HL-60/S4 treated with phorbol 12-myristate 13-acetate at 8.2 ng/mL for 4 days and 3 days (cell line): ENCODE results near the gene TMEM269.
"Not testable (repeated sequence)": the region's sequence is repeated elsewhere in the genome, so short reads cannot be mapped to it uniquely, and the experiment has no call there.

Experiments used
- in situ Hi-C: fragments of 300-500 bp; cut with MboI; formaldehyde crosslinking; loops from 2 replicates; pipeline ENCODE4 v1.15.0; 2022; ENCODE audit warnings: low sequenced_read_pairs

Gene TMEM269

GRCh38 chr1:42773420-42773819 is 11.4 kb upstream of the TMEM269 start:
- in situ Hi-C loops: no loop called here

GRCh38 chr1:42774928-42775526 is 9.8 kb upstream of the TMEM269 start:
- in situ Hi-C loops: loop anchor here (25.0 kb wide), 1 partner anchor 287 kb away; no protein-coding TSS in a partner anchor

GRCh38 chr1:42776502-42776901 is 8.3 kb upstream of the TMEM269 start:
- in situ Hi-C loops: loop anchor here (25.0 kb wide), 1 partner anchor 286 kb away; no protein-coding TSS in a partner anchor

GRCh38 chr1:42777852-42778251 is 6.9 kb upstream of the TMEM269 start:
- in situ Hi-C loops: loop anchor here (25.0 kb wide), 1 partner anchor 284 kb away; no protein-coding TSS in a partner anchor

- in situ Hi-C loops: loop anchor here (25.0 kb wide), 1 partner anchor 283 kb away; no protein-coding TSS in a partner anchor
These were observed 5.1 kb upstream of the TMEM269 start for GRCh38 chr1:42779725-42780124.

GRCh38 chr1:42780176-42780575 is 4.6 kb upstream of the TMEM269 start:
- in situ Hi-C loops: loop anchor here (25.0 kb wide), 1 partner anchor 282 kb away; no protein-coding TSS in a partner anchor

- in situ Hi-C loops: loop anchor here (25.0 kb wide), 1 partner anchor 279 kb away; no protein-coding TSS in a partner anchor
These were observed 1.7 kb upstream of the TMEM269 start for GRCh38 chr1:42783092-42783491.

GRCh38 chr1:42784547-42784945 is 245 bp upstream of the TMEM269 start:
- in situ Hi-C loops: loop anchor here (25.0 kb wide), 1 partner anchor 278 kb away; no protein-coding TSS in a partner anchor

GRCh38 chr1:42786097-42786496 is 1.3 kb downstream of the TMEM269 start:
- in situ Hi-C loops: loop anchor here (25.0 kb wide), 1 partner anchor 276 kb away; no protein-coding TSS in a partner anchor

- in situ Hi-C loops: loop anchor here (25.0 kb wide), 1 partner anchor 274 kb away; no protein-coding TSS in a partner anchor
These were observed 3.2 kb downstream of the TMEM269 start for GRCh38 chr1:42788021-42788420.

- in situ Hi-C loops: loop anchor here (25.0 kb wide), 1 partner anchor 268 kb away; no protein-coding TSS in a partner anchor
These were observed 9.0 kb downstream of the TMEM269 start for GRCh38 chr1:42793824-42794223.

GRCh38 chr1:42797414-42797813 is 12.6 kb downstream of the TMEM269 start:
- in situ Hi-C loops: loop anchor here (25.0 kb wide), 1 partner anchor 265 kb away; no protein-coding TSS in a partner anchor

- in situ Hi-C loops: loop anchor here (25.0 kb wide), 1 partner anchor 264 kb away; no protein-coding TSS in a partner anchor
These were observed 13.2 kb downstream of the TMEM269 start for GRCh38 chr1:42797979-42798378.

GRCh38 chr1:42801832-42802473 is 17.2 kb downstream of the TMEM269 start:
- in situ Hi-C loops: no loop called here

GRCh38 chr1:42806171-42806570 is 21.4 kb downstream of the TMEM269 start:
- in situ Hi-C loops: no loop called here

- in situ Hi-C loops: no loop called here
These were observed 21.8 kb downstream of the TMEM269 start for GRCh38 chr1:42806593-42806992.

- in situ Hi-C loops: no loop called here
These were observed 22.4 kb downstream of the TMEM269 start for GRCh38 chr1:42807056-42807668.

GRCh38 chr1:42814815-42815214 is 30.0 kb downstream of the TMEM269 start:
- in situ Hi-C loops: not testable (repeated sequence)

GRCh38 chr1:42815941-42816584 is 31.3 kb downstream of the TMEM269 start:
- in situ Hi-C loops: no loop called here

- in situ Hi-C loops: no loop called here
These were observed 32.0 kb downstream of the TMEM269 start, which contains the start of the genes ERMAP and SVBP for GRCh38 chr1:42816585-42817439. ERMAP (plus strand) TSS chr1:42817122; CDS start chr1:42830449, 13,327 bp downstream. SVBP (minus strand) TSS chr1:42817397; CDS start chr1:42816544, 853 bp downstream.
